Progenitor cell of endocrine pancreas (in vitro differentiated cells): Measurements from ENCODE around the gene VPS16. TPM values are rescaled to one million over a fixed set of nuclear protein-coding genes. Genes with fewer than 3 reads are reported as not detected.

Experiments used
- DNase-seq: peaks from one replicate; pipeline ENCODE4 v3.0.0; 2021; ENCODE audit warnings: low spot score; ENCODE audit not compliant: unreplicated experiment
- H3K27ac Mint-ChIP-seq: 2 replicates; pipeline ENCODE4 v1.8.0; 2021; ENCODE audit warnings: mild to moderate bottlenecking, moderate library complexity, mixed read lengths
- H3K27me3 Mint-ChIP-seq: 2 replicates; pipeline ENCODE4 v1.8.0; 2021; ENCODE audit warnings: mixed read lengths
- H3K36me3 Mint-ChIP-seq: 2 replicates; pipeline ENCODE4 v1.8.0; 2022; ENCODE audit warnings: mixed read lengths; ENCODE audit not compliant: insufficient read depth
- H3K4me1 Mint-ChIP-seq: 2 replicates; pipeline ENCODE4 v1.8.0; 2021; ENCODE audit warnings: low read depth, mixed read lengths
- H3K4me3 Mint-ChIP-seq: 2 replicates; pipeline ENCODE4 v1.8.0; 2021; ENCODE audit warnings: low read depth, mild to moderate bottlenecking, moderate library complexity, mixed read lengths
- H3K9me3 Mint-ChIP-seq: 2 replicates; pipeline ENCODE4 v1.8.0; 2021; ENCODE audit warnings: low read depth, mixed read lengths
- total RNA-seq: library from RNA; stranded (reverse); gene quantifications from 2 replicates; pipeline ENCODE4 v1.2.1, GENCODE V29; 2021
- TF ChIP-seq, protein P1 (sequence below): fragments of 200-600 bp; sonication (generic); IDR thresholded peaks from one replicate; pipeline ENCODE4 v1.5.0; 2021; ENCODE audit warnings: antibody characterized with exemption, mild to moderate bottlenecking; ENCODE audit not compliant: unreplicated experiment

VPS16 gene
- total RNA-seq, 1 donor from 2014 or later = 48.5 TPM

DNA sequence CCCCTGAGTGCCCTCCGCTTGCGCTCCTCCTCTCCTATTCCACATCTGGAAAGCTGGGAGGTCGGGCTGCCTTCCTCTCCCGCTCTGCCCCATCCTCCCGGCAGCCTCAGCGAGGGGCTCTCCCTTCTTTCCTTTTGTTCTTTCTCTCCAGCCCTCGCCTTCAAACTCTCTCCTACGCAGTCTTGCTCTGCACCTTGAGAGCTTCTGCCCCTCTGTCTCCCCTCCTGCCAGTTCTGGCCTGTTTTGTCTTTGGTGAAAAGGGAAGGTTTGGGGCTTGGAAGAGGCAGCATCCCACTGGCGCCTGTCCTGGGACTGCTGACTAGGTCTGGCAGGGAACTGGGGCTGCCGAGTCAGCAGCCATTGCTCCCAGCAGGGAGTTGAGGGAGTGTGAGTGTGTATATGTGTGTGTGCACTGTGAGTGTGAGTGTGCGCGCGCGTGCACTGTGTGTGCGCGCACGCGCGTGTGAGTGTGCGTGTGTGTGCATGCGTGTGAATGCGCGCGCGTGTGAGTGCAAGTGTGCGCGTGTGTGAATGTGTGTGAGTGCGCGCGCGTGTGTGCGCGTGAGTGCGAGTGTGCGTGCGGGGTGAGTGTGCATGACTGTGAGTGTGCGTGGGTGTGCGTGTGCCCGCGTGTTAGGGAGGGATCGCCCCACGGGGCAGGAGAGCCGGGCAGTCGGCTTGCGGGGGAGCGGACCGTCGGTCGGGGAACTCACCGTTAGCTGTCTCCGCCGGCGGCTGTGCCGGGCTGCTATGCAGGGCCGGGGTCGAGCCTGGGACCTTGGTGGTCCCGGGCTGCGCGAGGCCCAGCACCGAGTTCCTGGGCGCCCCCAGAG, 40.6 kb upstream of the VPS16 start:
- peak overlapping the region; percentile 91 for H3K27ac Mint-ChIP-seq
- H3K27me3 Mint-ChIP-seq = peaks cover 24% of the 10 kb centered on the region
- TF ChIP-seq, protein P1, sequence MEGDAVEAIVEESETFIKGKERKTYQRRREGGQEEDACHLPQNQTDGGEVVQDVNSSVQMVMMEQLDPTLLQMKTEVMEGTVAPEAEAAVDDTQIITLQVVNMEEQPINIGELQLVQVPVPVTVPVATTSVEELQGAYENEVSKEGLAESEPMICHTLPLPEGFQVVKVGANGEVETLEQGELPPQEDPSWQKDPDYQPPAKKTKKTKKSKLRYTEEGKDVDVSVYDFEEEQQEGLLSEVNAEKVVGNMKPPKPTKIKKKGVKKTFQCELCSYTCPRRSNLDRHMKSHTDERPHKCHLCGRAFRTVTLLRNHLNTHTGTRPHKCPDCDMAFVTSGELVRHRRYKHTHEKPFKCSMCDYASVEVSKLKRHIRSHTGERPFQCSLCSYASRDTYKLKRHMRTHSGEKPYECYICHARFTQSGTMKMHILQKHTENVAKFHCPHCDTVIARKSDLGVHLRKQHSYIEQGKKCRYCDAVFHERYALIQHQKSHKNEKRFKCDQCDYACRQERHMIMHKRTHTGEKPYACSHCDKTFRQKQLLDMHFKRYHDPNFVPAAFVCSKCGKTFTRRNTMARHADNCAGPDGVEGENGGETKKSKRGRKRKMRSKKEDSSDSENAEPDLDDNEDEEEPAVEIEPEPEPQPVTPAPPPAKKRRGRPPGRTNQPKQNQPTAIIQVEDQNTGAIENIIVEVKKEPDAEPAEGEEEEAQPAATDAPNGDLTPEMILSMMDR = no peak
- H3K4me3 Mint-ChIP-seq = peak overlapping the region; percentile 95
- H3K9me3 Mint-ChIP-seq = no peaks in the 10 kb centered on the region
- H3K4me1 Mint-ChIP-seq = peaks cover 16% of the 10 kb centered on the region
- H3K36me3 Mint-ChIP-seq = peaks cover 6% of the 10 kb centered on the region
- no peak for DNase-seq

DNA sequence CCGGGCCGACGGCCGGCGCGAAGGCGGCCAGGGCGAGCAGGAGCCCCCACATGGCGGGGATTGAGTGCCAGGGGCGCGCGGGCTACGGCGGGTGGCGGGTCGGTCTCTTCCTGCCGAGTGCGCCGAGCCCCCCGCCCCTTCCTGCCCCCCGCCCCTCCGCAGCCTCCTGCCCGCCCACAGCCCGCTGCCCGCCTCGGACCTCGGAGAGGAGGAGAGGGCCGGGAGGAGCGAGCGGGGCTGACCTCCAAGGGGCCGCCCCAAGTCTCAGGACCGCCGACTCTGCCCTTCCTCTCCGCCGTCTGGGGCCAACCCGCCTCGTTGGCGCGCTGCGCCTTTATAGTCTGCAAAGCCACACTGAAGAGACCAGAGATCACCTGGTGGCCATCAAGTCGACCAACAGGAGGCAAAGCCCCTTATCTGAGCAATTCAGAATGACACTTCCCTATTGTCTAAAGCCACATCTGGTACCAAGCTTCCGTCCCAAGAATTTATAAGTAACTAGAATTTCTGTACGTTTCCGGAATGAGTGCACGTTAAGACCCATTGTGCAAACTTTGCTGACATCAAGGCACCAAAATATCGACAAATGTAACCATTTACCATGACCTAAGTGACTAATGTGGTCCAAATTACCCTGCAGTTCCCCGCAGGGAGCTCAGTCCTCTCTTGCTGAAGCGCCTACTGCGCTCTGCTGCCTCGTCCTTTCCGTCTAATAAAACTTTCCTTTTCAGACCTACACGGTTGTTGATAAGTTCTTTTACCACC, 39.8 kb upstream of the VPS16 start, which contains the start of gene CPXM1:
TSS of gene CPXM1 (minus strand) at position 107 of the 765 bp plus-strand sequence. CDS start at position 52, 55 bp downstream.
- peak within 1 kb of the TSS; percentile 91 for H3K27ac Mint-ChIP-seq
- TF ChIP-seq, protein P1 = peak; percentile 45
- peaks cover 30% of the 10 kb centered on the region for H3K27me3 Mint-ChIP-seq
- H3K36me3 Mint-ChIP-seq = peaks cover 6% of the 10 kb centered on the region
- peaks cover 16% of the 10 kb centered on the region for H3K4me1 Mint-ChIP-seq
- H3K4me3 Mint-ChIP-seq = peak within 1 kb of the TSS; percentile 95
- H3K9me3 Mint-ChIP-seq = no peaks in the 10 kb centered on the region
- peak; percentile 61 for DNase-seq

DNA sequence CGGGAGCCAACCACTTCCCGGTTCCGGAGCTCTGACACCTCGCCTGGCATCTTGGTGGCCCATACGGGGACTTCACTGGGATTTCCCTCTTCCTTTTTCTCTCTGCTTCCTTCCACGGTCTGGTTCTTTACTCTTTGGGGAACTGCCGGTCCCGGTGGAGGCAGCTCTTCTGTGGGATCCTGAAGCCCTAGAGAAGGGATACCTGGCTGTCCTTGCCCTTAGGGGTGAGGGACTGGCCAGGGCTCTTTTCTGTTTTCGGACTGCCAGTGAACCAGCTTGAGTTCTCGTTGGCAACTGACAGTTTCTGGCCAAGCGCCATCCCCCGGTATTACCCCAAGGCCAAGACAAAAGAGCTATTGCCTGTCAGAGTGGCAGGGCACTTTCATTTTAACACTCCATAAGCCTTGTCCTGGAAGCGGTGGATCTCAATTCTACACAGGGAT, 39.2 kb upstream of the VPS16 start:
- peaks cover 4% of the 10 kb centered on the region for H3K36me3 Mint-ChIP-seq
- H3K27ac Mint-ChIP-seq = peak overlapping the region; percentile 33
- H3K4me1 Mint-ChIP-seq = peaks cover 17% of the 10 kb centered on the region
- TF ChIP-seq, protein P1 = no peak
- H3K27me3 Mint-ChIP-seq = peaks cover 35% of the 10 kb centered on the region
- peak overlapping the region; percentile 87 for H3K4me3 Mint-ChIP-seq
- no peak for DNase-seq
- H3K9me3 Mint-ChIP-seq = no peaks in the 10 kb centered on the region

DNA sequence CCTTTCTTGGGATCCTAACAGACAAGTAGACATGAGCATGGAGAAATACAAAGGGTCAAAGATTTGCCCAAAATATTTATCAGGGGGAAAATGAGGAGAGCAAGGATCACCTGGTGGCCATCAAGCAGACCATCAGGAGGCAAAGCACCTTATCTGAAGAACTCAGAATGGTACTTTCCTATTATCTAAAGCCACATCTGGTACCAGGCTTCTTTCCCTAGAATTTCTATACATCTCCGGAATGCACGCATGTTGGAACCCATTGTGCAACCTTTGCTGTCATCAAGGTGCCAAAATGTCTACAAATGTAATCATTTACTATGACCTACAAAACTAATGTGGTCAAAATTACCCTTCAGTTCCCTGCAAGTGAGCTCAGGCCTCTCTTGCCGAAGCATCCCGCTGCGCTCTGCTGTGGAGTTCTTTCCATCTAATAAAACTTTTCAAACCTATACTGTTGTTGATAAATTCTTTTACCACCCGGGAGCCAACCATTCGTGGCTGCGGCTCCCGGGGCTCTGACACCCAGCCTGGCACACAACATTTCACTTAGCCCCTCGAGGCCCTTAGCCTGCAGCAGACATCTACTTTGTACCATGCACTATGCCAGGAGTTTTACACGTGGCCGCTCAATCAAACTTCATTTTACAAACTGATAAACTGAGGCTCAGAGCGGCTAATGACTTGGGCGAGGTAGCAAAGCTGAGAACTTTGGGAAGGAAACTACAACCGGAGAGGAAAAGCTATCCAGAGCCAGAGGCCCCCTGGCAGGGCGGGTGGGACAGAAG, 36.3 kb upstream of the VPS16 start:
- no peak for DNase-seq
- no peaks in the 10 kb centered on the region for H3K36me3 Mint-ChIP-seq
- TF ChIP-seq, protein P1 = no peak
- H3K4me3 Mint-ChIP-seq = no peak overlapping the region
- H3K9me3 Mint-ChIP-seq = no peaks in the 10 kb centered on the region
- no peak overlapping the region for H3K27ac Mint-ChIP-seq
- H3K27me3 Mint-ChIP-seq = peaks cover 56% of the 10 kb centered on the region
- peaks cover 14% of the 10 kb centered on the region for H3K4me1 Mint-ChIP-seq
